Osteocyte (in vitro differentiated cells): ENCODE results near the gene RNU5B-1. TPM values are rescaled to one million over a fixed set of nuclear protein-coding genes. Genes with fewer than 3 reads are reported as not detected.

Experiments
- DNase-seq: peaks from one replicate; pipeline ENCODE4 v3.0.0; 2021; ENCODE audit warnings: mixed read lengths; ENCODE audit not compliant: unreplicated experiment; ENCODE audit errors: extremely low spot score
- H3K27ac Mint-ChIP-seq: one replicate; pipeline ENCODE4 v1.8.0; 2021; ENCODE audit warnings: mild to moderate bottlenecking, mixed read lengths; ENCODE audit not compliant: unreplicated experiment
- H3K27me3 Mint-ChIP-seq: one replicate; pipeline ENCODE4 v1.8.0; 2021; ENCODE audit warnings: mixed read lengths; ENCODE audit not compliant: unreplicated experiment
- H3K36me3 Mint-ChIP-seq: one replicate; pipeline ENCODE4 v1.8.0; 2021; ENCODE audit warnings: mixed read lengths; ENCODE audit not compliant: unreplicated experiment
- H3K4me1 Mint-ChIP-seq: one replicate; pipeline ENCODE4 v1.8.0; 2021; ENCODE audit warnings: mixed read lengths; ENCODE audit not compliant: unreplicated experiment
- H3K4me3 Mint-ChIP-seq: one replicate; pipeline ENCODE4 v1.8.0; 2021; ENCODE audit warnings: mild to moderate bottlenecking, moderate library complexity, mixed read lengths; ENCODE audit not compliant: unreplicated experiment
- H3K9me3 Mint-ChIP-seq: one replicate; pipeline ENCODE4 v1.8.0; 2021; ENCODE audit warnings: mixed read lengths; ENCODE audit not compliant: unreplicated experiment
- total RNA-seq: library from RNA; stranded (reverse); gene quantifications from 2 replicates; pipeline ENCODE4 v1.2.1, GENCODE V29; 2021
- TF ChIP-seq, protein P1 (sequence below): fragments of 200-600 bp; sonication (generic); IDR thresholded peaks from 2 replicates; pipeline ENCODE4 v1.5.0; 2021; ENCODE audit warnings: antibody characterized with exemption, mild to moderate bottlenecking, moderate library complexity

Gene RNU5B-1
- total RNA-seq, 1 donor from 2014 or later, result 18.5 TPM

- TF ChIP-seq, protein P1, sequence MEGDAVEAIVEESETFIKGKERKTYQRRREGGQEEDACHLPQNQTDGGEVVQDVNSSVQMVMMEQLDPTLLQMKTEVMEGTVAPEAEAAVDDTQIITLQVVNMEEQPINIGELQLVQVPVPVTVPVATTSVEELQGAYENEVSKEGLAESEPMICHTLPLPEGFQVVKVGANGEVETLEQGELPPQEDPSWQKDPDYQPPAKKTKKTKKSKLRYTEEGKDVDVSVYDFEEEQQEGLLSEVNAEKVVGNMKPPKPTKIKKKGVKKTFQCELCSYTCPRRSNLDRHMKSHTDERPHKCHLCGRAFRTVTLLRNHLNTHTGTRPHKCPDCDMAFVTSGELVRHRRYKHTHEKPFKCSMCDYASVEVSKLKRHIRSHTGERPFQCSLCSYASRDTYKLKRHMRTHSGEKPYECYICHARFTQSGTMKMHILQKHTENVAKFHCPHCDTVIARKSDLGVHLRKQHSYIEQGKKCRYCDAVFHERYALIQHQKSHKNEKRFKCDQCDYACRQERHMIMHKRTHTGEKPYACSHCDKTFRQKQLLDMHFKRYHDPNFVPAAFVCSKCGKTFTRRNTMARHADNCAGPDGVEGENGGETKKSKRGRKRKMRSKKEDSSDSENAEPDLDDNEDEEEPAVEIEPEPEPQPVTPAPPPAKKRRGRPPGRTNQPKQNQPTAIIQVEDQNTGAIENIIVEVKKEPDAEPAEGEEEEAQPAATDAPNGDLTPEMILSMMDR, result no peak
- peaks cover 5% of the 10 kb centered on the region for H3K27me3 Mint-ChIP-seq
- no peak overlapping the region for H3K4me3 Mint-ChIP-seq
- H3K36me3 Mint-ChIP-seq, result no peaks in the 10 kb centered on the region
- H3K27ac Mint-ChIP-seq, result no peak overlapping the region
- DNase-seq, result no peak
- peaks cover 8% of the 10 kb centered on the region for H3K4me1 Mint-ChIP-seq
- H3K9me3 Mint-ChIP-seq, result no peaks in the 10 kb centered on the region
Observed at GRCh38 chr15:65330934-65331645, 26.6 kb downstream of the RNU5B-1 start.

GRCh38 chr15:65331811-65332210 lies 27.3 kb downstream of the RNU5B-1 start:
- no peak overlapping the region for H3K4me3 Mint-ChIP-seq
- no peak overlapping the region for H3K27ac Mint-ChIP-seq
- no peaks in the 10 kb centered on the region for H3K36me3 Mint-ChIP-seq
- H3K9me3 Mint-ChIP-seq, result no peaks in the 10 kb centered on the region
- TF ChIP-seq, protein P1, result no peak
- H3K27me3 Mint-ChIP-seq, result peaks cover 5% of the 10 kb centered on the region
- no peak for DNase-seq
- peaks cover 8% of the 10 kb centered on the region for H3K4me1 Mint-ChIP-seq

DNA sequence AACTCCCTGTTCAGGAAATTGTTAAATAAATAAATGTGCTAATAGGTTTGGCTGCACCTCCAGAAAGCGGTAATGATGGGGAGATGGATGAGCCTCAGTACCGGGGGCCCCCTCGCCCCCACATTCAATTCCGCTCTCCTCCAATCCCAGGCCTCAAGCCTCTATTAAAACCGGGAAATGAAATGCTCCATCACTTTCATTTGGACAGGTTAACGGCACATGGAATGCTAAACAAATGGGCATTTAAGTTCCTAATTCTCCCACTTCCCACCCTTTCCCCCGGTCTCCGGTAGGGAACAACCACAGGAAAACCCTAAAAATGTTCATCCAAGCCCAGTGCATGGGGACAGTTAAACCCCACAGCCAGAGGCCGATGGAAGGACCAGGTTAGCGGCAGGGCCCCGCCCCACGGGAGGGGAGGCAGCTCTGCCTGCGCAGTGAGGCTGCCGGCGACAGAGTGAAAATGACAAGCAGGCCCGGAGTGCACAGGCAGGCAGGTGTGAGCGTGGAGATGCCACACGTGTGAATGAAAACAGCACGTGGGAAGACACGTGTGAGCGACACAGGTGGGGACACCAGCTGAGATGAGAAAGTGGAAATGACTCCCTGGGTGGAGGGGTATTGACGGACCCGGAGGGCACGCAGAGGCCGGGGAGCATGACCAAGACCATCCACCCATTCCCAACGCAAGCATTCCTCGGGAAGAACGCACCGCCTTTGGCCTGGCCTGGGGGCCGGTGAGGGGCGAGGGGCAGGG lies 28.1 kb downstream of the RNU5B-1 start:
- Mint-ChIP-seq H3K4me1 (peaks cover 8% of the 10 kb centered on the region), H3K9me3 (no peaks in the 10 kb centered on the region), H3K27ac (no peak overlapping the region), H3K27me3 (peaks cover 5% of the 10 kb centered on the region), H3K4me3 (no peak overlapping the region), H3K36me3 (no peaks in the 10 kb centered on the region)
- DNase-seq, result no peak
- TF ChIP-seq, protein P1, result no peak

- no peak overlapping the region for H3K4me3 Mint-ChIP-seq
- peaks cover 8% of the 10 kb centered on the region for H3K4me1 Mint-ChIP-seq
- H3K27me3 Mint-ChIP-seq, result peaks cover 5% of the 10 kb centered on the region
- H3K9me3 Mint-ChIP-seq, result no peaks in the 10 kb centered on the region
- H3K36me3 Mint-ChIP-seq, result no peaks in the 10 kb centered on the region
- no peak for DNase-seq
- H3K27ac Mint-ChIP-seq, result no peak overlapping the region
- TF ChIP-seq, protein P1, result no peak
Observed at GRCh38 chr15:65333148-65333820, 28.8 kb downstream of the RNU5B-1 start.

- H3K27ac Mint-ChIP-seq, result no peak overlapping the region
- H3K4me1 Mint-ChIP-seq, result peaks cover 8% of the 10 kb centered on the region
Observed at GRCh38 chr15:65333856-65334255, 29.4 kb downstream of the RNU5B-1 start.

More at GRCh38 chr15:65333856-65334255, 29.4 kb downstream of the RNU5B-1 start:
- Mint-ChIP-seq H3K9me3 (no peaks in the 10 kb centered on the region), H3K36me3 (no peaks in the 10 kb centered on the region), H3K27me3 (peaks cover 8% of the 10 kb centered on the region), H3K4me3 (no peak overlapping the region)
- DNase-seq, result no peak
- TF ChIP-seq, protein P1, result no peak
